Esophagus (tissue), 2 donors: ENCODE measurements around the gene LIPT2. TPM values are rescaled to one million over a fixed set of nuclear protein-coding genes. Genes with fewer than 3 reads are reported as not detected.

Experiments
- H3K27ac ChIP-seq, 2 donors: one replicate each; pipeline ENCODE4 v1.5.1; 2013; ENCODE audit warnings: low read depth in 2 of 2, mild to moderate bottlenecking in 2 of 2, inconsistent platforms in 1 of 2, low read length in 1 of 2, moderate library complexity in 1 of 2
- H3K27me3 ChIP-seq, 2 donors: one replicate each; pipeline ENCODE4 v1.6.1; 2013; ENCODE audit warnings: low read length in 2 of 2, control low read depth in 1 of 2, mild to moderate bottlenecking in 1 of 2; ENCODE audit not compliant: insufficient read depth in 2 of 2, control insufficient read depth in 1 of 2
- H3K36me3 ChIP-seq, 2 donors: one replicate each; pipeline ENCODE4 v1.6.1; 2013; ENCODE audit warnings: low read length in 1 of 2; ENCODE audit not compliant: control insufficient read depth in 2 of 2, insufficient read depth in 2 of 2
- H3K4me1 ChIP-seq, 2 donors: one replicate each; pipeline ENCODE4 v1.6.1; 2013; ENCODE audit warnings: low read length in 1 of 2; ENCODE audit not compliant: control insufficient read depth in 2 of 2, insufficient read depth in 2 of 2
- H3K4me3 ChIP-seq, 2 donors: one replicate each; pipeline ENCODE4 v1.5.1; 2013; ENCODE audit warnings: low read length in 2 of 2, mild to moderate bottlenecking in 2 of 2, low read depth in 1 of 2, moderate library complexity in 1 of 2
- H3K9me3 ChIP-seq, 2 donors: one replicate each; pipeline ENCODE4 v1.6.1; 2013; ENCODE audit warnings: mild to moderate bottlenecking in 2 of 2, low read depth in 1 of 2, low read length in 1 of 2, moderate library complexity in 1 of 2; ENCODE audit not compliant: control insufficient read depth in 2 of 2, insufficient read depth in 1 of 2
- WGBS, 2 donors: extraction: QIAGEN DNeasy Blood & Tissue Kit; methylation state at CpG; one replicate each; pipeline ENCODE4 v1.1.7; 2013; 5-methylcytosine and 5-hydroxymethylcytosine counted together
- polyA plus RNA-seq, 2 donors: library from polyadenylated mRNA; stranded (reverse); fragments of 200-250 nt; gene quantifications; one replicate each; pipeline ENCODE4 v1.2.3, GENCODE V29; 2013
- donor health status: healthy with polysubstance abuse.
- donor health status: Bipolar disorder and iron deficiency.

The LIPT2 gene
- polyA plus RNA-seq, 2 donors: 1.5 to 2.5 TPM

DNA sequence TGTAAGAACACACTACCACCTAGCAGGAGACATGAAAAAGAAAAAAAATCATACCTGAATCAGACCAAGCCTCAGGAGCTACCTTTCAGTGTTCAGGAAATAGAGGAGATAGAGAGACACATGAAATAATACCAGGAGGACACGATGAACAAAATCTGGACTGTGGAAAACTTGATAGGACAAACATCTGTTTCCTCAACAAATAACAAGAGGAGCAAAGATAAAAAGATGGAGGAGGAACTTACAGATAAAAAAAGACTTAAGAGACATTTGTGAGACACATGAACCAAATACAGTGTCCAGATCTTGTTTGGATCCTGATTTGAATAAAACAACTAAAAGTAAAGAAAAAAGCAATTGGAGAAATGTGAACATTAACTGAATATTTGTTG lies 13.8 kb downstream of the LIPT2 start:
- WGBS, 2 donors: 55 to 57% methylated on average over 1 of the region's 1 CpG
- Histone ChIP-seq H3K27ac (no peak overlapping the region), H3K4me1 (no peaks in the 10 kb centered on the region), H3K27me3 (peaks cover 0 to 5% of the 10 kb centered on the region in 2 donors), H3K36me3 (no peaks in the 10 kb centered on the region), H3K4me3 (no peak overlapping the region), H3K9me3 (no peaks in the 10 kb centered on the region)

DNA sequence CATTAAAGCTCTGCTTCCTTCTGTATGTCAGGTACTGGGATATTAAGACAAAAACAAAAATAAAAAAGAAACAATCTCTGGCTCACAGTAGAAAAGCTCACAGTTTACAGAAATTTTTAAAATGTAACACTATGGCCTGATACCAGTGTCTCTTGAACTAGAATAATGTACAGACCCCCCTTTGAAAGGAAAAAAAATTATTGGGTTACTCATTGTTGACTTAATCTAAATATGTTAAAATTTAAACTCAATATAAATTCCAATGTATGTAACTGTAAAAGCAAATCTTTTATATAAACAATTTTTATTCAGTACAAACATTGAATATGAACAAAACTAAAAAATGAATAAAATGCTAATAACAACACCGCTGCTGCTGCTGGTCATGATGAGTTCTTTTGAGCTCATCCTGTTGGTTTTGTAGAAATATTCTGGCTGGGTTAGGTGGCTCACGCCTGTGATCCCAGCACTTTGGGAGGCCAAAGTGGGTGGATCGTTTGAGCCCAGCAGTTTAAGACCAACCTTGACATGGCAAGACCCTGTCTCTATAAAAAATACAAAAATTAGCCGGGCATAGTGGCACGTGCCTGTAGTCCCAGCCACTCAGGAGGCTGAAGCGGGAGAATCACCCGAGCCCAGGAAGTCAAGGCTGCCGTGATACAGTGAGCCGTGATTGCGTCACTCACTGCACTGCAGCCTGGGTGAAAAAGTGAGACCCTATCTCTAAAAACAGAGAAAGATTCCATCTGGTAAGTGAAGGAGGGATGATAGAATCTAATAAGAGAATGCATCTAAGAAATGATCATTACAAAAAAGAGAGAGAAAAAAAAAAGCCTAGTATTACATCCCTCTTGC lies 14.4 kb downstream of the LIPT2 start:
- Histone ChIP-seq H3K4me1 (no peaks in the 10 kb centered on the region), H3K4me3 (no peak overlapping the region)
- 77 to 86% methylated on average over 10 of the region's 10 CpGs for WGBS, 2 donors

DNA sequence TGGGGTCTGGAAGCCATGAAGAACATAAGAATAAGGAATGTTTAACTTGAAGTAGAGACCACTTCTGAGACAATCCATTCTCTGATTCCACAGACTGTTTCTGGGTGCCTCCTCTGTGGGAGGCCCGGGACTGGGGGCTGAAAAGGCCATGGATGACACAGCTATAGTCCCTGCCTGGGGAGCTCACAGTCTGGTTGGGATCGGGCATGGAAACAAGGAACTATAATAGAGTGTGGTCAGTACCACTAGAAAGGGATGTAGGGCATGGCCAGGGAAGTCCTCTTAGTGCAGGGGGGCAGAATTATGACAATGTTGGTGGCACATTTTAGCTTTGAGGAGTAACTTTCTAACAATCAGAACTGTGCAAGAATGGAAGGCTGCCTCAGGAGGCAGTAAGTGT lies 17.0 kb downstream of the LIPT2 start:
- no peak overlapping the region for H3K4me3 ChIP-seq
- H3K27me3 ChIP-seq: peaks cover 0 to 5% of the 10 kb centered on the region in 2 donors
- 81 to 90% methylated on average over 2 of the region's 2 CpGs for WGBS, 2 donors
- no peaks in the 10 kb centered on the region for H3K9me3 ChIP-seq
- H3K36me3 ChIP-seq: no peaks in the 10 kb centered on the region
- no peak overlapping the region for H3K27ac ChIP-seq
- H3K4me1 ChIP-seq: no peaks in the 10 kb centered on the region

More for the DNA sequence above, 14.4 kb downstream of the LIPT2 start:
- Histone ChIP-seq H3K27me3 (peaks cover 0 to 5% of the 10 kb centered on the region in 2 donors), H3K36me3 (no peaks in the 10 kb centered on the region), H3K9me3 (no peaks in the 10 kb centered on the region), H3K27ac (no peak overlapping the region)

DNA sequence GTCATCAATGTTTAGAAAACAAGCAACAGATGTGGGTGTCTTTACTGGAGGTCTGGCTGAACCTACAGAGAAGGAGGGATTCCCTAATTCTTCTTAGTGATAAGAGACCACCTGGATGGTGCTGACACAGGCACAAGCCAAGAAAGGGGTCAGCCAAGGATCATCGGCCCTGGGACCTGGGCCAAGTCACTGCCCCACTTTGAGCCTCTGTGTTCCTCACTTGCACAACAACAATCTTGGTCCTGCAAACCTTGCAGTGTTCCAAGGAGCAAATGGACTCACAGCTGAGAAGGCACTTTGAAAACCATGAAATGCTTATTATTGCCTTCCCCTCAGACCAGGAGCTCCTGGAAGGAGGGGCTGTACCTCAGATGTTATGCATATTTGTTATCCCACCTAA lies 19.2 kb downstream of the LIPT2 start:
- no peak overlapping the region for H3K4me3 ChIP-seq
- no peaks in the 10 kb centered on the region for H3K36me3 ChIP-seq
- H3K27me3 ChIP-seq: peaks cover 0 to 5% of the 10 kb centered on the region in 2 donors
- H3K4me1 ChIP-seq: no peaks in the 10 kb centered on the region
- 30 to 34% methylated on average over 1 of the region's 1 CpG for WGBS, 2 donors
- H3K9me3 ChIP-seq: no peaks in the 10 kb centered on the region
- no peak overlapping the region for H3K27ac ChIP-seq

DNA sequence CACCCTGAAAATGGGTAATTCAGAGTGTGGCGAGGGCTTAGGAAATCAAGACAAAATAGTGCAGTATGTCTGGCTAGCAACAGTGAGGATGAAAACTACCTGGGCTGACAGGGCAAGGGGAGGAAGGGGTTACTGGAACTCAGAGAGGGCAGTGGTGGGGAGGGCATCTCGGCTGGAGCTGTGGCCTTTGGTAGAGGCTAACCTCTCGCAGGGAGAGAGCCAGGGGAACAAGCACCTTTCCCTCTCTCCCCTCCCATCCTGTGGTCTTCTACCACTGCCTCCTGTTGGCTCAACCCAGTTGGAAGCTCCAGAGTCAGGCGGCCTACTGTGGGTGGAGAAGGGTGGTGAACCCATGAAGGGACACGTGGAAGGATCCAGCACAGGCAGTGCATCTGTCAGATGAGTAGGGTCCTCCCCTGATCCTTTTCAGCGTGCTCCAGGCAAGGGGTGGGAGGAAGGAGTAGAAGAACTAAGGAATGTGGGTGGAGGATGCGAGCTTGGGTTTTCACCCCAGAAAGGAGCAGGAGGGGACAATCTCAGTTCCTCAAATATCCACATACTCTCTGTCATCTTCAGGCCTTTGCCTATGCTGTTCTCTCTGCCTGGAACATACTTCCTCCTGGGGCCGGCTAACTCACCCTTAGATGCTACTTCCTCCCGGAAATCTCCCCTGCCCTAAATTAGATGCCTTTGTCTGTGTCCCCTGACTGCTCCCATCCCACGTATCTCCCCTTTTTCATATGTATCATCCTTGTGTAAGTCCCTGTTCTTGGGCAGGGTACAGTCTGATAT lies 19.9 kb downstream of the LIPT2 start:
- peaks cover 0 to 5% of the 10 kb centered on the region in 2 donors for H3K27me3 ChIP-seq
- no peaks in the 10 kb centered on the region for H3K4me1 ChIP-seq
- no peaks in the 10 kb centered on the region for H3K36me3 ChIP-seq
- 71 to 80% methylated on average over 10 of the region's 10 CpGs for WGBS, 2 donors
- no peaks in the 10 kb centered on the region for H3K9me3 ChIP-seq
- no peak overlapping the region for H3K4me3 ChIP-seq
- H3K27ac ChIP-seq: no peak overlapping the region

DNA sequence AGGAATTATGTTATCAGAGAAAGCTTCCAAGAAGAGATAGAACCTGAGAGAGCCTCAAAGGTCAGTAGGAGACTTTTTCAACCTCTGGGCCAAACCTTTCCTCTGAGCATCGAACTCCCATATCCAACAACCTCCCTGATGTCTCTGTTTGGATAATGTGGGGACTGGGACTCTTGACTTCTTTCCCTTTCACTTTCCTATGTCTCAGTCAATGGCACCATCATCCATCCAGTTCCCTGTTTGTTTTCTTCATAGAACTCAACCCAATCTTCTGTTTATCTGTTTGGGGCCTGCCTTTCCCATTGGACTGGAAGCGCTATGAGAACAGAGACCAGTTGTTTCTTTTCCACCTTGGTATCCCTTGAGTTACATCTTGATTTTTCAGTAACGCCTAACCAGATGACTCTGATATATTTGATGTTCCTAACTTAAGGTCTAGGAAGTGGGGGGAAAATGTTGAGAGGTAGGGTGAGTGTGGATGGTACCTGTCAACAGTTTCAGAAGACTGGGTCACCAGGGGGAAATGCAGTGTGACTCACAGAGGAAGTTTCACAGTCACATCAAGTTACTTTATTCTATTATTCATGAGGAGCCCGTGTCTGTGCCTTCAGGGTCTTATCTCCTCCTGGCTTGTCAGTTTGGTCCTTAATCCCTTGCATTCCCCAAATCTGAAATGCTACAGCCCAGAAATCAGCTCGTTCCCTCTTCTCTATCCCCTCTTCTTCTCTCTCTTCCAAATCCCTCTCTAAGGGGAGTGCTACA lies 21.7 kb downstream of the LIPT2 start:
- Histone ChIP-seq H3K4me3 (no peak overlapping the region), H3K27me3 (peaks cover 0 to 5% of the 10 kb centered on the region in 2 donors), H3K4me1 (peaks cover 0 to 4% of the 10 kb centered on the region in 2 donors), H3K9me3 (no peaks in the 10 kb centered on the region), H3K27ac (no peak overlapping the region), H3K36me3 (no peaks in the 10 kb centered on the region)
- WGBS, 2 donors: 80 to 81% methylated on average over 5 of the region's 5 CpGs

DNA sequence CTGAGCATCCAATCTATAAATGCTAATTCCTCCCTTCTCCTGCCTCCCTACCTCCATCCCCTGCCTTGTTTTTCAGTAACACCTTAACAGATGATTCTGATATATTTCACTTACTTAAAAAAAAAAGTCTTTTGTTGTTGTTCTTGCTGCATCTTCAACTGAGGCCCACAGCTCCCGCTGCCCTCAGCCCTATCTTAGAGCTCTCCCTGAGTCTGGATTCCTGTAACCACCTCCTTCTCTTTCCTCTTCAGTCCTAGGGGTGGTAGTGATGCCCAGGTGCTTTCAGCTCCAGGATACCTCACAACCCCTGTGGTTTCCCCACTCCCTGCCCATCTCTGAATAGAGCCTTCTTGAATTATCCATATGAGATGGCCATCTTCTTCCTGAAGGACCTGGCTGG lies 22.5 kb downstream of the LIPT2 start:
- H3K36me3 ChIP-seq: no peaks in the 10 kb centered on the region
- no peaks in the 10 kb centered on the region for H3K9me3 ChIP-seq
- no peak overlapping the region for H3K27ac ChIP-seq
- WGBS, 2 donors: 100% methylated on average over 1 of the region's 1 CpG
- no peak overlapping the region for H3K4me3 ChIP-seq
- peaks cover 0 to 5% of the 10 kb centered on the region in 2 donors for H3K4me1 ChIP-seq
- H3K27me3 ChIP-seq: no peaks in the 10 kb centered on the region

DNA sequence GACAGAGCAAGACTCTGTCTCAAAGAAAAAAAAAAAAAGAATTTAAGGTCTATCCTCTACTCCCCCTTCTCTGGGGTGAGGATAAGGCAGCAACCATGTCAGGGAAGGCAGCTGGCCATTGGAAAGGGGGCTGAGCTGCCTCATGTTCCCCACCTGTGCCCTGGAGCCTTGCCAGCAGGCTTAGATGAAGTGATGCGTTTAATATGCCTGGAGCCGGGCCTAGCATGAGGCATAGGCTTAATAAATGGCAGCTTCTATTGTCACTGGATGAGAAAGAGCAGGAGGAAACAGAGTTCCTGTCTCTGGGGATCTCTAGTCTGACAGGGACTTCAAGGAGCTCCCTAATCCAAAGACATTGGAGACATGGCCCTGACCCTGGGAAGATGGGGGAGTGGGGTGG lies 23.0 kb downstream of the LIPT2 start:
- 46 to 53% methylated on average over 2 of the region's 2 CpGs for WGBS, 2 donors
- H3K4me3 ChIP-seq: no peak overlapping the region
- no peak overlapping the region for H3K27ac ChIP-seq
- H3K9me3 ChIP-seq: no peaks in the 10 kb centered on the region
- peaks cover 0 to 5% of the 10 kb centered on the region in 2 donors for H3K4me1 ChIP-seq
- H3K36me3 ChIP-seq: no peaks in the 10 kb centered on the region
- no peaks in the 10 kb centered on the region for H3K27me3 ChIP-seq

DNA sequence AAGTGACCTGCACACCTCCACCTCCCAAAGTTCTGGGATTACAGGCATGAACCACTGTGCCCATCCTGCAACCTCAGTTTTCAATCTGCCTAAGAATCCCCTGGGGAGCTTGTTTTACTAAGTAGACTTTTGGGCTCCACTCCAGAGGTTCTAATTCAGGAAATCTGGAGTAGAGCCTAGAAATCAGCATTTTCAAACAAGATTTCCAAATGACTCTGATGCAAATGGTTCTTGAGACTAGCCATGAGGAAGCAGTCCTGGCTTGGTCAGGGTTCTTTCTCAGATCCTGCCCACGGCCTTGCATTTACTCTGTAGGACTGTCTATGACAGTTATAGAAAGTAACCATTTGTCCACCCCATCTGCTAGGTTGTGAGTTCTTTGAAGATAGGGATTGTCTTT lies 24.6 kb downstream of the LIPT2 start:
- H3K9me3 ChIP-seq: no peaks in the 10 kb centered on the region
- no peaks in the 10 kb centered on the region for H3K27me3 ChIP-seq
- H3K36me3 ChIP-seq: no peaks in the 10 kb centered on the region
- H3K4me3 ChIP-seq: no peak overlapping the region
- WGBS, 2 donors: 75 to 84% methylated on average over 1 of the region's 1 CpG
- peaks cover 0 to 5% of the 10 kb centered on the region in 2 donors for H3K4me1 ChIP-seq
- no peak overlapping the region for H3K27ac ChIP-seq
